Upper lobe of left lung (tissue), 4 donors: ENCODE results near the gene HOXA7.

ENCODE experiments used
- EP300 ChIP-seq, 4 donors: sonication (generic); formaldehyde crosslinking; IDR thresholded peaks; one replicate each; pipeline ENCODE4 v1.5.1; 2017; ENCODE audit warnings: antibody characterized with exemption in 4 of 4, control low read depth in 2 of 4
- POLR2A ChIP-seq, 4 donors: fragments of 450-650 bp; IDR thresholded peaks; one replicate each; pipeline ENCODE4 v1.5.1; 2016 to 2017; ENCODE audit warnings: antibody characterized with exemption in 4 of 4, mild to moderate bottlenecking in 2 of 4
- POLR2AphosphoS5 ChIP-seq, 2 donors: sonication (generic); formaldehyde crosslinking; IDR thresholded peaks; one replicate each; pipeline ENCODE4 v1.5.1; 2017; ENCODE audit warnings: antibody characterized with exemption in 2 of 2
- TF ChIP-seq, protein P1 (sequence below), 6 experiments: fragments of 450-650 bp in 4 of 6; fragments of 200-600 bp in 2 of 6; sonication (generic) in 2 of 6; IDR thresholded peaks; one replicate each; pipeline ENCODE4 v1.5.1; 2016 to 2019; ENCODE audit warnings: antibody characterized with exemption in 6 of 6

GRCh38 chr7:27111751-27112277, 44.7 kb downstream of the HOXA7 start:
- TF ChIP-seq, protein P1, sequence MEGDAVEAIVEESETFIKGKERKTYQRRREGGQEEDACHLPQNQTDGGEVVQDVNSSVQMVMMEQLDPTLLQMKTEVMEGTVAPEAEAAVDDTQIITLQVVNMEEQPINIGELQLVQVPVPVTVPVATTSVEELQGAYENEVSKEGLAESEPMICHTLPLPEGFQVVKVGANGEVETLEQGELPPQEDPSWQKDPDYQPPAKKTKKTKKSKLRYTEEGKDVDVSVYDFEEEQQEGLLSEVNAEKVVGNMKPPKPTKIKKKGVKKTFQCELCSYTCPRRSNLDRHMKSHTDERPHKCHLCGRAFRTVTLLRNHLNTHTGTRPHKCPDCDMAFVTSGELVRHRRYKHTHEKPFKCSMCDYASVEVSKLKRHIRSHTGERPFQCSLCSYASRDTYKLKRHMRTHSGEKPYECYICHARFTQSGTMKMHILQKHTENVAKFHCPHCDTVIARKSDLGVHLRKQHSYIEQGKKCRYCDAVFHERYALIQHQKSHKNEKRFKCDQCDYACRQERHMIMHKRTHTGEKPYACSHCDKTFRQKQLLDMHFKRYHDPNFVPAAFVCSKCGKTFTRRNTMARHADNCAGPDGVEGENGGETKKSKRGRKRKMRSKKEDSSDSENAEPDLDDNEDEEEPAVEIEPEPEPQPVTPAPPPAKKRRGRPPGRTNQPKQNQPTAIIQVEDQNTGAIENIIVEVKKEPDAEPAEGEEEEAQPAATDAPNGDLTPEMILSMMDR (IDR thresholded peaks at IDR 0.05) = no peak
- TF ChIP-seq EP300 (IDR thresholded peaks at IDR 0.05) (no peak), POLR2AphosphoS5 (IDR thresholded peaks at IDR 0.05) (no peak), POLR2A (IDR thresholded peaks at IDR 0.05) (no peak)
